ENCODE data around the gene ATP13A3. TPM values are rescaled to one million over a fixed set of nuclear protein-coding genes. Genes with fewer than 3 reads are reported as not detected.

ATP13A3 gene
- polyA plus RNA-seq, 3 donors from 2014 or later = 5.2 to 8.5 (median 7.3) TPM

GRCh38 chr3:194373899-194374298 lies 112.9 kb downstream of the ATP13A3 start:
- H3K4me1 Mint-ChIP-seq = no peaks in the 10 kb centered on the region
- DNase-seq = no peak
- H3K36me3 Mint-ChIP-seq = no peaks in the 10 kb centered on the region
- H3K27ac Mint-ChIP-seq = no peak overlapping the region
- no peak overlapping the region for H3K4me3 Mint-ChIP-seq
- no peaks in the 10 kb centered on the region for H3K9me3 Mint-ChIP-seq
- peaks cover 2 to 10% (median 5%) of the 10 kb centered on the region in 3 donors for H3K27me3 Mint-ChIP-seq (ENCODE audit: low read depth in 3 of 3)

GRCh38 chr3:194373028-194373427 lies 113.8 kb downstream of the ATP13A3 start:
- no peaks in the 10 kb centered on the region for H3K4me1 Mint-ChIP-seq
- no peak overlapping the region for H3K4me3 Mint-ChIP-seq
- H3K9me3 Mint-ChIP-seq = no peaks in the 10 kb centered on the region
- DNase-seq = no peak
- H3K36me3 Mint-ChIP-seq = no peaks in the 10 kb centered on the region
- no peak overlapping the region for H3K27ac Mint-ChIP-seq
- peaks cover 2 to 8% (median 5%) of the 10 kb centered on the region in 3 donors for H3K27me3 Mint-ChIP-seq (ENCODE audit: low read depth in 3 of 3)

GRCh38 chr3:194370753-194371152 lies 116.0 kb downstream of the ATP13A3 start:
- H3K9me3 Mint-ChIP-seq = no peaks in the 10 kb centered on the region
- H3K4me1 Mint-ChIP-seq = no peaks in the 10 kb centered on the region
- H3K27ac Mint-ChIP-seq = no peak overlapping the region
- H3K4me3 Mint-ChIP-seq = no peak overlapping the region
- DNase-seq = no peak
- peaks cover 2 to 8% (median 5%) of the 10 kb centered on the region in 3 donors for H3K27me3 Mint-ChIP-seq (ENCODE audit: low read depth in 3 of 3)
- H3K36me3 Mint-ChIP-seq = no peaks in the 10 kb centered on the region

GRCh38 chr3:194369522-194370279 lies 117.1 kb downstream of the ATP13A3 start, which contains the start of gene LRRC15:
Gene LRRC15 (minus strand): TSS chr3:194369743. CDS start chr3:194361043, 8,700 bp downstream.
- Mint-ChIP-seq H3K36me3 (no peaks in the 10 kb centered on the region), H3K27me3 (ENCODE audit: low read depth in 3 of 3) (peaks cover 2 to 7% (median 5%) of the 10 kb centered on the region in 3 donors), H3K27ac (no peak within 1 kb of the TSS)

GRCh38 chr3:194368918-194369317 lies 117.9 kb downstream of the ATP13A3 start:
- H3K27me3 Mint-ChIP-seq (ENCODE audit: low read depth in 3 of 3) = peaks cover 2 to 7% (median 5%) of the 10 kb centered on the region in 3 donors
- H3K4me3 Mint-ChIP-seq = no peak overlapping the region
- H3K36me3 Mint-ChIP-seq = no peaks in the 10 kb centered on the region

More at GRCh38 chr3:194369522-194370279, 117.1 kb downstream of the ATP13A3 start, which contains the start of gene LRRC15:
- DNase-seq = no peak
- H3K4me1 Mint-ChIP-seq = no peaks in the 10 kb centered on the region
- no peaks in the 10 kb centered on the region for H3K9me3 Mint-ChIP-seq
- no peak within 1 kb of the TSS for H3K4me3 Mint-ChIP-seq

GRCh38 chr3:194367992-194368841 lies 118.6 kb downstream of the ATP13A3 start:
- DNase-seq = no peak
- Mint-ChIP-seq H3K27me3 (ENCODE audit: low read depth in 3 of 3) (peaks cover 2 to 7% (median 5%) of the 10 kb centered on the region in 3 donors), H3K27ac (no peak overlapping the region), H3K4me1 (no peaks in the 10 kb centered on the region), H3K36me3 (no peaks in the 10 kb centered on the region), H3K9me3 (no peaks in the 10 kb centered on the region), H3K4me3 (no peak overlapping the region)

More at GRCh38 chr3:194368918-194369317, 117.9 kb downstream of the ATP13A3 start:
- no peak overlapping the region for H3K27ac Mint-ChIP-seq
- DNase-seq = no peak
- H3K4me1 Mint-ChIP-seq = no peaks in the 10 kb centered on the region
- no peaks in the 10 kb centered on the region for H3K9me3 Mint-ChIP-seq

GRCh38 chr3:194365978-194366490 lies 120.8 kb downstream of the ATP13A3 start:
- H3K27ac Mint-ChIP-seq = no peak overlapping the region
- H3K4me1 Mint-ChIP-seq = no peaks in the 10 kb centered on the region
- H3K36me3 Mint-ChIP-seq = no peaks in the 10 kb centered on the region
- no peaks in the 10 kb centered on the region for H3K9me3 Mint-ChIP-seq
- H3K4me3 Mint-ChIP-seq = no peak overlapping the region
- no peak for DNase-seq
- H3K27me3 Mint-ChIP-seq (ENCODE audit: low read depth in 3 of 3) = peaks cover 2 to 9% (median 7%) of the 10 kb centered on the region in 3 donors

GRCh38 chr3:194365526-194365925 lies 121.3 kb downstream of the ATP13A3 start:
- Mint-ChIP-seq H3K9me3 (no peaks in the 10 kb centered on the region), H3K27me3 (ENCODE audit: low read depth in 3 of 3) (peaks cover 2 to 9% (median 7%) of the 10 kb centered on the region in 3 donors), H3K4me1 (no peaks in the 10 kb centered on the region), H3K27ac (no peak overlapping the region), H3K36me3 (no peaks in the 10 kb centered on the region), H3K4me3 (no peak overlapping the region)
- no peak for DNase-seq

- H3K4me3 Mint-ChIP-seq = no peak overlapping the region
- no peaks in the 10 kb centered on the region for H3K9me3 Mint-ChIP-seq
- H3K27me3 Mint-ChIP-seq (ENCODE audit: low read depth in 3 of 3) = peaks cover 2 to 8% (median 6%) of the 10 kb centered on the region in 3 donors
- no peak overlapping the region for H3K27ac Mint-ChIP-seq
- no peaks in the 10 kb centered on the region for H3K36me3 Mint-ChIP-seq
- no peaks in the 10 kb centered on the region for H3K4me1 Mint-ChIP-seq
- no peak for DNase-seq
Observed at GRCh38 chr3:194364652-194365434, 122.0 kb downstream of the ATP13A3 start.

- H3K4me3 Mint-ChIP-seq = no peak overlapping the region
- peaks cover 2 to 8% (median 5%) of the 10 kb centered on the region in 3 donors for H3K27me3 Mint-ChIP-seq (ENCODE audit: low read depth in 3 of 3)
- no peaks in the 10 kb centered on the region for H3K36me3 Mint-ChIP-seq
- no peaks in the 10 kb centered on the region for H3K9me3 Mint-ChIP-seq
- no peak overlapping the region for H3K27ac Mint-ChIP-seq
- no peaks in the 10 kb centered on the region for H3K4me1 Mint-ChIP-seq
- DNase-seq = no peak
Observed at GRCh38 chr3:194364314-194364651, 122.5 kb downstream of the ATP13A3 start.

- Mint-ChIP-seq H3K27me3 (ENCODE audit: low read depth in 3 of 3) (peaks cover 3 to 8% (median 4%) of the 10 kb centered on the region in 3 donors), H3K9me3 (no peaks in the 10 kb centered on the region), H3K36me3 (no peaks in the 10 kb centered on the region), H3K4me3 (no peak overlapping the region), H3K27ac (no peak overlapping the region), H3K4me1 (no peaks in the 10 kb centered on the region)
- no peak for DNase-seq
Observed at GRCh38 chr3:194360568-194360967, 126.2 kb downstream of the ATP13A3 start.

GRCh38 chr3:194357681-194358080 lies 129.1 kb downstream of the ATP13A3 start:
- Mint-ChIP-seq H3K27ac (no peak overlapping the region), H3K9me3 (no peaks in the 10 kb centered on the region), H3K27me3 (ENCODE audit: low read depth in 3 of 3) (peaks cover 3 to 8% (median 4%) of the 10 kb centered on the region in 3 donors), H3K4me3 (no peak overlapping the region), H3K4me1 (no peaks in the 10 kb centered on the region), H3K36me3 (no peaks in the 10 kb centered on the region)
- no peak for DNase-seq

- Mint-ChIP-seq H3K27ac (no peak overlapping the region), H3K4me3 (no peak overlapping the region), H3K4me1 (no peaks in the 10 kb centered on the region), H3K36me3 (no peaks in the 10 kb centered on the region), H3K9me3 (no peaks in the 10 kb centered on the region), H3K27me3 (ENCODE audit: low read depth in 3 of 3) (peaks cover 3 to 4% (median 4%) of the 10 kb centered on the region in 3 donors)
- no peak for DNase-seq
Observed at GRCh38 chr3:194355379-194355778, 131.4 kb downstream of the ATP13A3 start.

Data from immature natural killer cell (primary cell).